CD14-positive monocyte (primary cell): ENCODE results near the gene HAO1. TPM values are rescaled to one million over a fixed set of nuclear protein-coding genes. Genes with fewer than 3 reads are reported as not detected.
"Not testable (repeated sequence)": the region's sequence is repeated elsewhere in the genome, so short reads cannot be mapped to it uniquely, and the experiment has no call there.

Experiments
- DNase-seq, 3 donors: peaks; one replicate each; pipeline ENCODE4 v3.0.0-alpha.2; 2011 to 2022
- H2AFZ ChIP-seq: 2 replicates; pipeline ENCODE4 v1.6.0; 2012; ENCODE audit warnings: mild to moderate bottlenecking, low read depth, low read length, inconsistent platforms; ENCODE audit not compliant: insufficient read depth, poor library complexity, severe bottlenecking
- H3K27ac ChIP-seq, 2 donors: 1 replicate in 1 of 2; 2 replicates in 1 of 2; pipeline ENCODE4 v1.5.1; 2012 to 2013; ENCODE audit warnings: low read length in 2 of 2, control low read depth in 1 of 2, inconsistent platforms in 1 of 2, low read depth in 1 of 2, mild to moderate bottlenecking in 1 of 2
- H3K27me3 ChIP-seq, 2 donors: one replicate each; pipeline versions ENCODE4 v1.6.0 to v1.6.1; 2011 to 2013; ENCODE audit warnings: low read length in 2 of 2; ENCODE audit not compliant: control insufficient read depth in 2 of 2, insufficient read depth in 2 of 2
- H3K36me3 ChIP-seq, 2 donors: replicated peaks in 1 of 2; 1 replicate in 1 of 2; 2 replicates in 1 of 2; pipeline versions ENCODE4 v1.5.1 to v1.6.1; 2012 to 2013; ENCODE audit warnings: low read length in 2 of 2, control low read depth in 1 of 2, inconsistent platforms in 1 of 2, mild to moderate bottlenecking in 1 of 2; ENCODE audit not compliant: insufficient read depth in 2 of 2, control insufficient read depth in 1 of 2
- H3K4me1 ChIP-seq, 2 donors: 1 replicate in 1 of 2; 2 replicates in 1 of 2; pipeline versions ENCODE4 v1.5.1 to v1.6.1; 2012 to 2013; ENCODE audit warnings: low read length in 2 of 2, control low read depth in 1 of 2, inconsistent platforms in 1 of 2, mild to moderate bottlenecking in 1 of 2, moderate library complexity in 1 of 2; ENCODE audit not compliant: insufficient read depth in 2 of 2, control insufficient read depth in 1 of 2
- H3K4me2 ChIP-seq: replicated peaks from 2 replicates; pipeline ENCODE3; 2012; ENCODE audit warnings: low read length, moderate library complexity, mild to moderate bottlenecking; ENCODE audit not compliant: poor library complexity, severe bottlenecking; ENCODE audit errors: extremely low read depth
- H3K4me3 ChIP-seq, 3 experiments: fragments of 200-600 bp in 1 of 3; sonication (generic) in 1 of 3; replicated peaks in 1 of 3; 1 replicate in 2 of 3; 2 replicates in 1 of 3; pipeline ENCODE4 v1.5.1; 2011 to 2013; ENCODE audit warnings: low read length in 3 of 3, mild to moderate bottlenecking in 3 of 3, control low read depth in 2 of 3, low read depth in 2 of 3, inconsistent platforms in 1 of 3, moderate library complexity in 1 of 3
- H3K79me2 ChIP-seq: 2 replicates; pipeline ENCODE4 v1.6.0; 2012; ENCODE audit warnings: mild to moderate bottlenecking, control low read depth, inconsistent platforms, low read length, moderate library complexity; ENCODE audit not compliant: insufficient read depth
- H3K9ac ChIP-seq: 2 replicates; pipeline ENCODE4 v1.6.0; 2017; ENCODE audit warnings: low read length, mild to moderate bottlenecking; ENCODE audit not compliant: insufficient read depth, poor library complexity, severe bottlenecking
- H3K9me3 ChIP-seq, 2 donors: replicated peaks in 1 of 2; 1 replicate in 1 of 2; 2 replicates in 1 of 2; pipeline versions ENCODE4 v1.5.1 to v1.6.1; 2012 to 2013; ENCODE audit warnings: low read length in 2 of 2, control low read depth in 1 of 2; ENCODE audit not compliant: control insufficient read depth in 1 of 2, insufficient read depth in 1 of 2
- H4K20me1 ChIP-seq: 2 replicates; pipeline ENCODE4 v1.6.0; 2012; ENCODE audit warnings: mild to moderate bottlenecking, low read length, control low read depth, moderate library complexity; ENCODE audit not compliant: insufficient read depth
- H3K27ac Mint-ChIP-seq, 7 donors: one replicate each; pipeline ENCODE4 v1.8.0; 2020; ENCODE audit warnings: mild to moderate bottlenecking in 7 of 7, mixed read lengths in 7 of 7, moderate library complexity in 6 of 7, inconsistent platforms in 2 of 7
- H3K27me3 Mint-ChIP-seq, 3 donors: one replicate each; pipeline ENCODE4 v1.8.0; 2021 to 2022; ENCODE audit warnings: low read depth in 3 of 3, mild to moderate bottlenecking in 3 of 3, mixed read lengths in 3 of 3, moderate library complexity in 3 of 3, inconsistent platforms in 1 of 3
- H3K36me3 Mint-ChIP-seq, 2 donors: one replicate each; pipeline ENCODE4 v1.8.0; 2020; ENCODE audit warnings: mixed read lengths in 2 of 2, inconsistent platforms in 1 of 2, mild to moderate bottlenecking in 1 of 2
- H3K4me1 Mint-ChIP-seq: one replicate; pipeline ENCODE4 v1.8.0; 2020; ENCODE audit warnings: mild to moderate bottlenecking, mixed read lengths
- H3K4me3 Mint-ChIP-seq, 2 donors: one replicate each; pipeline ENCODE4 v1.8.0; 2020; ENCODE audit warnings: mild to moderate bottlenecking in 2 of 2, mixed read lengths in 2 of 2, moderate library complexity in 1 of 2
- H3K9me3 Mint-ChIP-seq, 7 donors: one replicate each; pipeline ENCODE4 v1.8.0; 2020 to 2022; ENCODE audit warnings: mixed read lengths in 7 of 7, mild to moderate bottlenecking in 6 of 7, moderate library complexity in 6 of 7, inconsistent platforms in 2 of 7
- WGBS: methylation state at CpG from one replicate; pipeline ENCODE4 v1.1.5; 2013; ENCODE audit warnings: missing lambda C conversion rate; ENCODE audit not compliant: insufficient coverage; 5-methylcytosine and 5-hydroxymethylcytosine counted together
- intact Hi-C, 2 donors: fragments of 100-400 bp; cut with micrococcal nuclease; formaldehyde crosslinking; loops; one replicate each; pipeline versions ENCODE4 v1.15.0 to v1.15.1; 2023
- polyA plus RNA-seq, 3 donors: library from polyadenylated mRNA; depleted of rRNA in 1 of 3; unstranded in 2 of 3; stranded (reverse) in 1 of 3; fragments of 300-500 nt in 2 of 3; fragments of >200 nt in 1 of 3; fragmentation: Illumina TruSeq in 2 of 3; gene quantifications; 1 replicate in 2 of 3; 2 replicates in 1 of 3; pipeline ENCODE4 v1.2.3, GENCODE V29; 2012 to 2021
- TF ChIP-seq, protein P1 (sequence below): fragments of 200-600 bp; IDR thresholded peaks from one replicate; pipeline ENCODE4 v1.8.0; 2022; ENCODE audit warnings: antibody characterized with exemption, mild to moderate bottlenecking

The HAO1 gene
- polyA plus RNA-seq, 3 donors: not detected

DNA sequence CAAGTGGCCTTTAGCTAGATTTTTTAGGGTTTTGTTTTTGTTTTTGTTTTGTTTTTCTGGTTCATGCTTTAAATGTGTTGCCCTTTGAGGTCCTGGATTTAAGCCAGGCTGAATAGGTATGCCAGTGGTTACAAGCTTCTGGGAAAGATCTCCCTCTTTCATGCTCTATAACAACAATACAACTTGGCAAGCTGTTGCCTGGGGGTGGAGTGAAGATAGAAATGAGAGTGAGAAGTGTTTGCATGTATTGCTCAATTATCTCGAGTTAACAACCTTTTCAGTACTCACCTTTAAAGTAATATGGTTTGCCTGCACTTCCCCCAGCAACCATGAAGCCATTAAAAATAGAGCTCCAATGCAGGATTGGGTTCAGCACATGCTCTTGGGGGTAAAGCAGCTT, 19.2 kb upstream of the HAO1 start:
- no CpG with 5 or more reads among the region's 1 CpG for WGBS
- intact Hi-C loops: no loop called here
- Histone ChIP-seq H4K20me1 (no peaks in the 10 kb centered on the region), H3K79me2 (no peaks in the 10 kb centered on the region), H2AFZ (no peak overlapping the region), H3K4me1 (no peaks in the 10 kb centered on the region), H3K36me3 (no peaks in the 10 kb centered on the region), H3K27me3 (no peaks in the 10 kb centered on the region), H3K4me2 (no peak overlapping the region), H3K4me3 (no peak overlapping the region), H3K9me3 (peaks cover 0 to 5% of the 10 kb centered on the region in 2 donors), H3K9ac (no peak overlapping the region), H3K27ac (no peak overlapping the region)
- Mint-ChIP-seq H3K36me3 (no peaks in the 10 kb centered on the region), H3K4me1 (no peaks in the 10 kb centered on the region), H3K9me3 (peaks cover 5 to 18% (median 14%) of the 10 kb centered on the region in 7 donors), H3K27me3 (peaks cover 0 to 3% (median 1%) of the 10 kb centered on the region in 3 donors), H3K27ac (no peak overlapping the region), H3K4me3 (no peak overlapping the region)
- DNase-seq: no peak
- TF ChIP-seq, protein P1, sequence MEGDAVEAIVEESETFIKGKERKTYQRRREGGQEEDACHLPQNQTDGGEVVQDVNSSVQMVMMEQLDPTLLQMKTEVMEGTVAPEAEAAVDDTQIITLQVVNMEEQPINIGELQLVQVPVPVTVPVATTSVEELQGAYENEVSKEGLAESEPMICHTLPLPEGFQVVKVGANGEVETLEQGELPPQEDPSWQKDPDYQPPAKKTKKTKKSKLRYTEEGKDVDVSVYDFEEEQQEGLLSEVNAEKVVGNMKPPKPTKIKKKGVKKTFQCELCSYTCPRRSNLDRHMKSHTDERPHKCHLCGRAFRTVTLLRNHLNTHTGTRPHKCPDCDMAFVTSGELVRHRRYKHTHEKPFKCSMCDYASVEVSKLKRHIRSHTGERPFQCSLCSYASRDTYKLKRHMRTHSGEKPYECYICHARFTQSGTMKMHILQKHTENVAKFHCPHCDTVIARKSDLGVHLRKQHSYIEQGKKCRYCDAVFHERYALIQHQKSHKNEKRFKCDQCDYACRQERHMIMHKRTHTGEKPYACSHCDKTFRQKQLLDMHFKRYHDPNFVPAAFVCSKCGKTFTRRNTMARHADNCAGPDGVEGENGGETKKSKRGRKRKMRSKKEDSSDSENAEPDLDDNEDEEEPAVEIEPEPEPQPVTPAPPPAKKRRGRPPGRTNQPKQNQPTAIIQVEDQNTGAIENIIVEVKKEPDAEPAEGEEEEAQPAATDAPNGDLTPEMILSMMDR: no peak

DNA sequence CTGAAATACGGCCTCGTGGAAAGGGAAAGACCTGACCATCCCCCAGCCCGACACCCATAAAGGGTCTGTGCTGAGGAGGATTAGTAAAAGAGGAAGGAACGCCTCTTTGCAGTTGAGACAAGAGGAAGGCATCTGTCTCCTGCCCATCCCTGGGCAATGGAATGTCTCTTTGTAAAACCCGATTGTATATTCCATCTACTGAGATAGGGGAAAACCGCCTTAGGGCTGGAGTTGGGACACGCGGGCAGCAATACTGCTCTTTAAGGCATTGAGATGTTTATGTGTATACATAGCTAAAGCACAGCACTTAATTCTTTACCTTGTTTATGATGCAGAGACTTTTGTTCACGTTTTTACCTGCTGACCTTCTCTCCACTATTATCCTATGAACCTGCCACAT, 16.3 kb upstream of the HAO1 start:
- intact Hi-C loops, H3K27ac Mint-ChIP-seq, H3K27ac ChIP-seq, H3K4me1 Mint-ChIP-seq, H3K27me3 ChIP-seq, H3K79me2 ChIP-seq, H3K4me2 ChIP-seq, H3K36me3 Mint-ChIP-seq, H3K9me3 ChIP-seq, H3K9ac ChIP-seq, H2AFZ ChIP-seq, H3K27me3 Mint-ChIP-seq, DNase-seq, H4K20me1 ChIP-seq, H3K4me1 ChIP-seq, H3K36me3 ChIP-seq, H3K4me3 ChIP-seq, H3K4me3 Mint-ChIP-seq: not testable (repeated sequence)
- WGBS: 87% methylated on average over 3 of the region's 9 CpGs
- peaks cover 8 to 32% (median 18%) of the 10 kb centered on the region in 7 donors for H3K9me3 Mint-ChIP-seq
